GM19463 (cell line): ENCODE results near the gene DPF3.

ENCODE experiments used
- ATAC-seq: cut with Tn5 transposase; IDR thresholded peaks from one replicate; pipeline ENCODE4 v1.9.1; 2021; ENCODE audit warnings: mild to moderate bottlenecking, moderate library complexity; ENCODE audit not compliant: unreplicated experiment

Gene DPF3

GRCh38 chr14:72621387-72622065, 272.4 kb downstream of the DPF3 start:
- ATAC-seq: no peak

- ATAC-seq: no peak
These were observed 274.0 kb downstream of the DPF3 start for GRCh38 chr14:72619881-72620280.

DNA sequence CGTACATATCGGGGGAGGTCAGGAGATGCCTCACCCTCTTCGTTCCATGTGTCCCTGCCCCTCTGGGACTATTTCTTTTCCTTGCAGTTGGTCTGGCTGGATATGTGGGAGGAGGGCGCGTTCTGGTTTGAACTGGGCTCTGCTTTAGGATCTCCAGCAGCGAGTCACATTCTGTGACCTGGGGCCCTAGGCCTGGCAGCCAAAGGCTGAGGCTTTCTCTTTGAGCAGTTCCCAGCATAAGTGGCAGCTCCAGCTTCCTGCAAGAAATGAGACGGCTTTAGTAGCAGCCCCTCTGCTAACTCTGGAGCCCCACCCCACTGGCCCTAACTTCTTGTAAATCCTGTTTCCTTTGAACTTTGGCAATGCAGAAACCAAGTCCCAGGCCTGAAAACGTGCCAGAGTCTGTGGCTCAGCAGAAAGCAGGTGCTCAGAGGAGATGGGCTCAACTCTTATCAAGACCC, 274.8 kb downstream of the DPF3 start:
- no peak for ATAC-seq

DNA sequence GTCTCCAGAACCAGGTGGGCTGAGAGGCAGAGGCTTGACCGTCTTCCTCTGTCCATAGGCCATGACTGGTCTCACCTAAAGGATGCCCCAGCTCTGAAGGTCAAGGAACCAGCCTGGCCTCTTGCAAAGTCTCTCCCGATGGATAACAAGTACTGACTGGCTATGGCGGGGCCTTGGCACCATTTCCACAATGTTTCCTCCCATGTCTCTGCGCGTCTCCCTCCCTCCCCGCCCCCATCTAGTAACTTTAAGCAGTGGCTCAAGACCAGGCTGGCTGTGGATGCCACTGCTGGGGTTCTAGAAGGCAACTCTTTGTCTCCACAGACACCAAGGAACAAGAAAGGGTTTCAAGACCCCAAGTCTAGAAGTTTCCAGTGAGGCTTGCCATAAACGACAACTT, 275.5 kb downstream of the DPF3 start:
- ATAC-seq: no peak

GRCh38 chr14:72617391-72618031, 276.4 kb downstream of the DPF3 start:
- ATAC-seq: no peak

DNA sequence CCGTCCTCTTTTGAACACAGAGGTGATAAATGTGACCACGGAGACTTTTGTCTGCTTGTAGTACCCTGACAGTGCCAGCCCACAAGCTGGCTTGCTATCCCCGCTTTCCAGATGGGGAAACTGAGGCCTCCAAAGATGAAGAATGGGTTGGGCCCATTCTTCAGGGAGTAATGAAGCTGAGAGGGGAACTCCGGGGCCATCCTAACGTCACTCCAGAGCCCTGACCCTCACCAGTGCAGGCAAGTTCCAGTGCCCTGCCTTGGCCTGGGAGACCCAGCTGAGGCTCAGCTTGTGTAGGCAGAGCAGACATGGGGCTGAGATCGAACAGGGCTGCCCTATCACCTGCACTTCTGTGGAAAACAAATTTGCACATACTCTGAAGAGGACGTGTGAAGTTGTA, 277.1 kb downstream of the DPF3 start:
- ATAC-seq: no peak

GRCh38 chr14:72616294-72616693, 277.6 kb downstream of the DPF3 start:
- ATAC-seq: no peak

DNA sequence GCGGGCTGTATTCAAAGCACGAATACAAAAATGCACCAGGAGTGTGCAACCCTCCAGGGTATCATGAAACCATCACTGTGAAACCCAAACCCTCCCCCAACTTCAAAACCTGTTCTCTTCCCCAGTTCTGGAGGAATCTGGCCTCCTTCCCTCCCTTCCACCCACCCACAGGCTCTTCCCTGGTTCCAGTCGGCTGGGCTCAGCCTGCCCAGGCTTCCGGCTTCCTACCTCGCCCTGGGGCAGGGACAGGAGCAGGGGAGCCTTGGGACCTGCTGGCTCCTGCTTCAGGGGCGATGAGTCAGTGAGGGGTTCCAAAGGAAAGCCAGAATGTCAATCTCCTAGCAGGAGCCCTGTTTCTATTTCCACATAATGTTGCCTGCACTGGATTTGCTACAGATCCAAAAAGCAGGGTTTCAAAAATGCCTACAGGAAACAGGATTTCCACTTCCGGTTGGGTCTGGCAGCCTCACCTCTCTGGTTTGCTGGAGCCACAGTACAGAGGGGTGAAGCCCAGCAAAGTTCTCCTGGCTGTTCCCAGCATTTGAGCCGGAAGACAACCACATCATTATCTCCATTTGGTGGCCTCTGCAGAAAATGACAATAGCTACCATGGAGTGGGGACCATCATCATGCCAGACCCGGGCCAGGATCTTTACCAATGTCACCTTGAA, 278.3 kb downstream of the DPF3 start:
- no peak for ATAC-seq

DNA sequence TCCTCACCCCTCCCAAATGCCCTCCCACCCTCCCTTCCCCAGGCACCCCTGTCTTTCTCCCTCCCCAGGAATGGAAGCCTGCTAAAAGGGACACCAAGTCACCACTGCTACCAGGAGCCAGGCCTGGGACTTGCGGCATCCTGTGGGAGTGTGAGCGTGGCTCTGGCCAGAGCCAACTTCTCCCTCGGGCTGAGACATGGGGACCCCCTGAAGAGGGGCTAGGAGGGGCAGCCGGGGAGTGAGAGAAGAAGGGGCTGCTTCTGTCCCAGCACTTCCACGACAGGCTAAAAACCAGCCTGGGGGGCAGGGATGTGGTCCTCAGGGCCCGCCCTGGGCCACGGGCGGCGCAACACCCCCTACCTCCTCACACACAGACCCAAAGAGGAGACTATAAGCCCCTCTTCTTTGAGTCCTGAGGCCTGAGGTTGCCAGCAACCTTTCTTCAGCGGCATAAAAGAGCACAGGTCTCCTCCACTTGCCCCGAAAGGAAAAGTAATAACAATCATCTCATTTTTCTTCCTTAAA, 278.9 kb downstream of the DPF3 start:
- no peak for ATAC-seq

- no peak for ATAC-seq
These were observed 279.5 kb downstream of the DPF3 start for GRCh38 chr14:72614365-72614764.

DNA sequence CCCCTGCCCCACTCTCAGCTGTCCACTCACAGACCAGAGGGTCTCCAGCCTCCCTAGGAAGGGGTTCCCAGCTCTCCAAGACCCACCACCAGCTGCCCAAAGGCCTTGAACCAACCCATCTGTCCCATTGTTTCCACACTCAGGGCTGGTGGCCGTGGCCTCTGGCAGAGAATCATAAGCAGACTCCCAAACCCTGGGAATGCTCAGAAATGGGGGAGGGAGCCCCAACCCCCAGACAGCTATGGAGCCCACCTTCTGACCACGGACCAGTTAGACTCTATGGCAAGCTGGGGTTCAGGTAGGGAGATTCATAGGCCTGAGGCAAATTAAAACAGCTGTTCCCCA, 280.0 kb downstream of the DPF3 start:
- ATAC-seq: no peak

DNA sequence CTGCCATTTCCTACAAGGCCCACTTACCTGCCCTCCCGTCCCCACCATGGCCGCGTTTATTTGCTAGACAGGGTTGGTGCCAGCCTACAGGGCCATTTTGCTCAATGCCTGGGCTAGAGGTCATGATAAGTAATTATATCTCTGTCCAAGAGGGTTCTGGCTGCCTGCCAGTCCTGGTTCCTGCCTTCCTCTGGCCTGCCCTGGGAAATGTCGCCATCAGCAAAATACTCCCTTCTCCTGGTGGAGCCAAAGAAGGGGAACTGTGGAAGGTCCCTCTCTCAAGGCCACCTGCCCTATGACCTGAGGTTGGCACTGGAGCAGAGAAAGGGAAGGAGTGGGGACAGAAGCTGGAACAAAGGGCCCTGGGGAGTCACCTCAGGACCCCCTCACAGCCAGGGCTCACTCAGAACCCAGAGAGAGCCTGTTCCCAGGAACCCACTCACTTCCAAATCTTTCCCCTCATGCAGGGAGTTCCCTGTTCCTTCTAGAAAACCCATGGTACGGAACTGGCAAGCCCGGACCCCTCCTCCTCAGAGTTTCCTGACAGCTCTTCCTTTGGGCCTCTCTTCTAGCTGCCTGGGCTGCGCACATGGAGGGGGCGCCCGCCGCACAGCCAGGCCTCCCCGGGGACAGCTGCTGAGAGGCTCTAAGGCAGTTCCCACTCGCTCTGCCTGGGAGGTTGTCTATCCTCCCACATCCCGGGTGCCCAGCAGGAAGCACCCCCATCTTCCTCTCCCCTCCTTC, 280.5 kb downstream of the DPF3 start:
- no peak for ATAC-seq

- ATAC-seq: no peak
These were observed 281.9 kb downstream of the DPF3 start for GRCh38 chr14:72612041-72612440.

- ATAC-seq: no peak
These were observed 282.4 kb downstream of the DPF3 start for GRCh38 chr14:72611506-72611905.

- ATAC-seq: no peak
These were observed 283.1 kb downstream of the DPF3 start for GRCh38 chr14:72610831-72611200.

DNA sequence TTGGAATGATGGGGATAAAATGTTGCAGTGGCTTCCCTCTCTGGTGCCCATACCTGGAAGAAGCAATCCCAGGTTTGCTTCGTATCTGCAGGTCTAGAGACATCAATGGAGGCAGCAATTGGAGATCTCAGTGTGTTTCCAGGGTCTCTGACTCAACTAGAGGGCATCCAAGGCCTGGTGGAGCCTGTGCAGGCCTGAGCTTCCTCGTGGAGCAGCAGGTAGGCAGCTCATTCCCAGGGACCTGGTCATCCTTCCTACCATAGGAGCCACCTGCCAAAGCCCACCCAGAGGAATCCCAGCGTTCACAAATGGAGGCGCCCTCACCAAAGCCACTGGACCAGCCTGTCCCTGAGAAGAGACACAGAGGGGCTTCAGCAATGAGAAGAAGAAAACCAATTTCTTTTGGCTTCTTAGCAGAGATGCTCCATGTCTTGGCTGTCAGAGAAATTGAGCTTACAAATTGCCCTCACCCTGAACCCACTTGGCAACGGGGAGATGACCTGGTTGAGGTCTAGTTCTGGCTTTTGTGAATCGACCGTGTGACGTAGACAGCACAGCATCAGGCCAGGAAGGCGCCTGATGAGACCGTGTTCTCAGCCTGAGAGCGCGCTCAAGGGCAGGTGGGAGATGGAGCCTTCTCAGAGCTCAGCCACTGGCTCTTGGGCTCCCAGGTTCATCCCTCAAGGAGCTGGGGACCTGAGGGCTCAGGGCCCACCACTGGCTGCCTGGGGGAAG, 283.6 kb downstream of the DPF3 start:
- no peak for ATAC-seq

GRCh38 chr14:72609205-72609916, 284.5 kb downstream of the DPF3 start:
- no peak for ATAC-seq

GRCh38 chr14:72608391-72609204, 285.3 kb downstream of the DPF3 start:
- no peak for ATAC-seq
